H9 (cell line): ENCODE data around the gene GPAT3. TPM values are rescaled to one million over a fixed set of nuclear protein-coding genes. Genes with fewer than 3 reads are reported as not detected.

ENCODE experiments used
- DNase-seq: peaks from one replicate; pipeline ENCODE4 v3.0.0-alpha.2; 2017
- H2AFZ ChIP-seq: one replicate; pipeline ENCODE4 v1.6.1; 2013; ENCODE audit warnings: mild to moderate bottlenecking, low read length, control low read depth, moderate library complexity
- H2AK5ac ChIP-seq: 2 replicates; pipeline ENCODE4 v1.6.1; 2013; ENCODE audit warnings: low read length, control low read depth, mixed read lengths; ENCODE audit not compliant: insufficient read length
- H2BK120ac ChIP-seq: one replicate; pipeline ENCODE4 v1.6.1; 2013; ENCODE audit warnings: low read depth, mild to moderate bottlenecking, low read length, control low read depth, inconsistent platforms; ENCODE audit not compliant: poor library complexity, severe bottlenecking
- H2BK12ac ChIP-seq: 2 replicates; pipeline ENCODE4 v1.6.1; 2013; ENCODE audit warnings: low read length, control low read depth, mixed read lengths, low read depth; ENCODE audit not compliant: insufficient read length
- H2BK15ac ChIP-seq: 2 replicates; pipeline ENCODE4 v1.6.1; 2013; ENCODE audit warnings: low read depth, low read length, control low read depth
- H2BK20ac ChIP-seq: one replicate; pipeline ENCODE4 v1.6.1; 2013; ENCODE audit warnings: low read depth, mild to moderate bottlenecking, low read length, control low read depth, inconsistent platforms; ENCODE audit not compliant: poor library complexity, severe bottlenecking
- H2BK5ac ChIP-seq: 2 replicates; pipeline ENCODE4 v1.6.1; 2013; ENCODE audit warnings: low read length, control low read depth, mixed read lengths; ENCODE audit not compliant: insufficient read length
- H3K14ac ChIP-seq: 2 replicates; pipeline ENCODE4 v1.6.1; 2013; ENCODE audit warnings: low read length, control low read depth; ENCODE audit not compliant: insufficient read depth
- H3K18ac ChIP-seq: 2 replicates; pipeline ENCODE4 v1.6.1; 2013; ENCODE audit warnings: low read depth, mild to moderate bottlenecking, mixed read lengths, low read length, control low read depth; ENCODE audit not compliant: insufficient read length
- H3K23ac ChIP-seq: 2 replicates; pipeline ENCODE4 v1.6.1; 2013; ENCODE audit warnings: low read length, control low read depth, mixed read lengths, low read depth; ENCODE audit not compliant: insufficient read length
- H3K23me2 ChIP-seq: 2 replicates; pipeline ENCODE4 v1.6.1; 2013; ENCODE audit warnings: low read depth, mild to moderate bottlenecking, mixed read lengths, low read length, control low read depth; ENCODE audit not compliant: insufficient read length, poor library complexity, severe bottlenecking
- H3K27ac ChIP-seq: 2 replicates; pipeline ENCODE4 v1.5.1; 2013; ENCODE audit warnings: low read length, control low read depth, mixed read lengths, low read depth; ENCODE audit not compliant: insufficient read length
- H3K27me3 ChIP-seq: 2 replicates; pipeline ENCODE4 v1.6.1; 2013; ENCODE audit warnings: low read length, control low read depth, inconsistent platforms; ENCODE audit not compliant: insufficient read depth
- H3K4ac ChIP-seq: 2 replicates; pipeline ENCODE4 v1.6.1; 2013; ENCODE audit warnings: low read depth, mild to moderate bottlenecking, control low read depth, inconsistent platforms, low read length, moderate library complexity
- H3K4me1 ChIP-seq: 2 replicates; pipeline ENCODE4 v1.6.1; 2013; ENCODE audit warnings: low read length, control low read depth, inconsistent platforms; ENCODE audit not compliant: insufficient read depth
- H3K4me2 ChIP-seq: 2 replicates; pipeline ENCODE4 v1.6.1; 2013; ENCODE audit warnings: low read length, control low read depth, mixed read lengths; ENCODE audit not compliant: insufficient read length, insufficient read depth
- H3K56ac ChIP-seq: 2 replicates; pipeline ENCODE4 v1.6.1; 2013; ENCODE audit warnings: low read depth, mild to moderate bottlenecking, mixed read lengths, low read length, control low read depth; ENCODE audit not compliant: insufficient read length
- H3K79me1 ChIP-seq: 2 replicates; pipeline ENCODE4 v1.6.1; 2013; ENCODE audit warnings: low read depth, mild to moderate bottlenecking, moderate library complexity, low read length, control low read depth, inconsistent platforms; ENCODE audit not compliant: insufficient read depth, poor library complexity, severe bottlenecking
- H3K79me2 ChIP-seq: 2 replicates; pipeline ENCODE4 v1.6.1; 2013; ENCODE audit warnings: low read length, control low read depth, inconsistent platforms; ENCODE audit not compliant: insufficient read depth
- H3K9ac ChIP-seq: 2 replicates; pipeline ENCODE4 v1.6.1; 2013; ENCODE audit warnings: low read length, control low read depth, mixed read lengths; ENCODE audit not compliant: insufficient read length; ENCODE audit errors: extremely low read depth
- H3K9me3 ChIP-seq: one replicate; pipeline ENCODE4 v1.6.1; 2013; ENCODE audit warnings: low read depth, low read length, inconsistent platforms; ENCODE audit not compliant: control insufficient read depth
- H3T11ph ChIP-seq: one replicate; pipeline ENCODE4 v1.6.1; 2013; ENCODE audit warnings: mild to moderate bottlenecking, low read length, control low read depth, inconsistent platforms
- H4K20me1 ChIP-seq: one replicate; pipeline ENCODE4 v1.6.1; 2013; ENCODE audit not compliant: control insufficient read depth, insufficient read length, insufficient read depth
- H4K5ac ChIP-seq: 2 replicates; pipeline ENCODE4 v1.6.1; 2013; ENCODE audit warnings: low read depth, mild to moderate bottlenecking, mixed read lengths, low read length, control low read depth; ENCODE audit not compliant: insufficient read length
- H4K8ac ChIP-seq: replicated peaks from 2 replicates; pipeline ENCODE4 v1.6.1; 2013; ENCODE audit warnings: low read length, control low read depth, mixed read lengths, low read depth; ENCODE audit not compliant: insufficient read length
- H4K91ac ChIP-seq: 2 replicates; pipeline ENCODE4 v1.6.1; 2013; ENCODE audit warnings: low read depth, mild to moderate bottlenecking, moderate library complexity, mixed read lengths, low read length, control low read depth; ENCODE audit not compliant: insufficient read length
- H3K27ac Mint-ChIP-seq, 3 experiments: 2 replicates in 2 of 3; 3 replicates in 1 of 3; pipeline ENCODE4 v1.8.0; 2020 to 2021; ENCODE audit warnings: mixed read lengths in 3 of 3, mild to moderate bottlenecking in 1 of 3, moderate library complexity in 1 of 3
- H3K27me3 Mint-ChIP-seq: 2 replicates; pipeline ENCODE4 v1.8.0; 2021; ENCODE audit warnings: low read depth, mild to moderate bottlenecking, moderate library complexity, mixed read lengths
- H3K36me3 Mint-ChIP-seq, 3 experiments: 2 replicates in 2 of 3; 3 replicates in 1 of 3; pipeline ENCODE4 v1.8.0; 2020 to 2021; ENCODE audit warnings: low read depth in 3 of 3, mixed read lengths in 3 of 3; ENCODE audit not compliant: insufficient read depth in 1 of 3
- H3K4me1 Mint-ChIP-seq, 2 experiments: 2 replicates each; pipeline ENCODE4 v1.8.0; 2020; ENCODE audit warnings: mixed read lengths in 2 of 2
- H3K4me3 Mint-ChIP-seq, 2 experiments: 2 replicates in 1 of 2; 3 replicates in 1 of 2; pipeline ENCODE4 v1.8.0; 2020 to 2021; ENCODE audit warnings: mild to moderate bottlenecking in 2 of 2, mixed read lengths in 2 of 2, moderate library complexity in 1 of 2
- H3K9me3 Mint-ChIP-seq, 2 experiments: 2 replicates in 1 of 2; 3 replicates in 1 of 2; pipeline ENCODE4 v1.8.0; 2020; ENCODE audit warnings: mild to moderate bottlenecking in 2 of 2, mixed read lengths in 2 of 2, moderate library complexity in 1 of 2
- CTCF ChIP-seq: fragments of 200-600 bp; sonication (generic); conservative IDR thresholded peaks from 3 replicates; pipeline ENCODE4 v1.8.0; 2021; ENCODE audit warnings: antibody characterized with exemption, mild to moderate bottlenecking
- WGBS: extraction: QIAGEN DNeasy Blood & Tissue Kit; methylation state at CpG from one replicate; pipeline ENCODE4 v1.1.7; 2013; ENCODE audit warnings: missing lambda C conversion rate, low lambda C conversion rate, mixed read lengths; ENCODE audit not compliant: insufficient read length; ENCODE audit errors: extremely low coverage; 5-methylcytosine and 5-hydroxymethylcytosine counted together
- total RNA-seq: library from RNA; stranded (reverse); gene quantifications from 2 replicates; pipeline ENCODE4 v1.2.1, GENCODE V29; 2021

The GPAT3 gene
- total RNA-seq, 1 experiment from 2014 or later, result 1.8 TPM

DNA sequence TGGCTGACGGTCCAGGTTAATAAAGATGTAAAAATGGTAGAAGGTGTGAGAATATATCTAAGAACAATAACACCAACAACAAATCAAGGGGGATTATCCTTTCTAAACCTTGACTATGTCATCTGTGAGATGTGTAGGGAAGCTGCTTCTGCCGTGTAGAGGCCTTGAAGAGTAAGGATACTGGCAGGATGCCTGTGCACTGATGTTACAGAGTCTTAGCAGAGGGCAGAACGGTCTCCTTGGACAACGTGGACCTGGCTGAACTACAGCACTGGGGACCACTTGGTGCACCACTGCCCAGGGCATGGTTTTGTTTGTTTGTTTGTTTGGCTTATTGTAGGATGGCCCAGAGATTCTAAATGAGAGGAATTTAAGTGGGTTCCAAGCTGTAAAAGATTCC is 33.5 kb downstream of the GPAT3 start:
- Histone ChIP-seq H3K4me1 (no peaks in the 10 kb centered on the region), H3K4ac (no peak overlapping the region), H3K4me2 (no peak overlapping the region), H3K18ac (no peak overlapping the region), H4K20me1 (no peaks in the 10 kb centered on the region), H3K79me2 (no peaks in the 10 kb centered on the region), H2BK5ac (no peak overlapping the region), H3K79me1 (no peaks in the 10 kb centered on the region), H3K23me2 (no peaks in the 10 kb centered on the region), H4K8ac (no peak overlapping the region), H2BK12ac (no peak overlapping the region), H3T11ph (no peak overlapping the region), H3K9me3 (no peaks in the 10 kb centered on the region), H3K27me3 (no peaks in the 10 kb centered on the region), H2BK15ac (no peak overlapping the region), H2AFZ (no peak overlapping the region), H3K27ac (no peak overlapping the region), H3K56ac (no peak overlapping the region), H2AK5ac (no peak overlapping the region), H4K5ac (no peak overlapping the region), H4K91ac (no peak overlapping the region), H3K9ac (no peak overlapping the region), H2BK120ac (no peak overlapping the region), H2BK20ac (no peak overlapping the region), H3K23ac (no peak overlapping the region), H3K14ac (no peak overlapping the region)
- no peak overlapping the region for H3K27ac Mint-ChIP-seq
- no peak overlapping the region for H3K4me3 Mint-ChIP-seq
- H3K9me3 Mint-ChIP-seq, result no peaks in the 10 kb centered on the region
- H3K36me3 Mint-ChIP-seq, result no peaks in the 10 kb centered on the region
- no CpG with 5 or more reads among the region's 4 CpGs for WGBS
- H3K4me1 Mint-ChIP-seq, result no peaks in the 10 kb centered on the region
- H3K27me3 Mint-ChIP-seq, result no peaks in the 10 kb centered on the region
- TF ChIP-seq CTCF, result no peak
- DNase-seq, result no peak
